ENCODE data around the gene NHSL2.

DNA sequence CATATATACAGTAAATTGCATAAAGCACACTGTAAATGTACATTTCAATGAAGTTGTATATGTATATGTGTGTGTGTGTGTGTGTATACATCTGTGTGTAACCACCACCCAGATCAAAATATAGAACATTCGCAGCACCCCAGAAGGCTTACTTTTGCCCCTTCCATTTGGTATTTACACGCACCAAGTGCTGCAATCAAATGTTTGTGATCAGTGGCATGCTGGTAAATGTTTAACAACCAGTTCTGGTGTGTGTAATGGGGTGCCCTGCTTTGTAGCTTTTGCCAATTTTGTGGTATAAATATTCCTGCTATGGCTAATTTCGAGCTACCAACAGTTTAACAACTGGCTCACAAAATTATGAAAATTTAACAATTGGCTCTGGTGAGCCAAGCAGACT lies 119.8 kb downstream of the NHSL2 start:
- TF ChIP-seq CTCF (IDR thresholded peaks at IDR 0.05) = no peak
- no peak for TF ChIP-seq POLR2A (IDR thresholded peaks at IDR 0.05)

All from thyroid gland (tissue), 4 donors.